Fibroblast of peridontal ligament (primary cell): Measurements from ENCODE around the gene ZSCAN32.

Experiments
- DNase-seq: peaks from one replicate; pipeline ENCODE4 v3.0.0-alpha.2; 2010; ENCODE audit errors: extremely low read depth

ZSCAN32 gene

GRCh38 chr16:3356118-3356517, 44.7 kb downstream of the ZSCAN32 start:
- no peak for DNase-seq

DNA sequence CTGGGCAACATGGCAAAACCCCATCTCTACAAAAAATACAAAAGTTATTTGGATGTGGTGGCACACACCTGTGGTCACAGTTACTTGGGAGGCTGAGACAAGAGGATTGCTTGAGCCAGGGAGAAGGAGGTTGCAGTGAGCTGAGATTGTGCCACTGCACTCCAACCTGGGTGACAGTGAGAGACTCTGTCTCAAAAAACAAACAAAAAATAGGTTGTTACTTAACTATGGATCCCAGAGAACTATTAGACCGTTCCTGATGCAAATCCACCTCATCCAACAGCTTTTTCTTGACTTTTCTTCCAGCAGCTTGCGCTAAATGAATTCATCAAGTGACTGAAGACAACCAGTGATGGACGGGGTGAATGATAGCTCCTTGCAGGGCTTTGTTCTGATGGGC, 45.2 kb downstream of the ZSCAN32 start, which contains the start of gene OR2C1:
TSS of gene OR2C1 (plus strand) at position 301 of the 400 bp plus-strand sequence. CDS start at position 353, 52 bp downstream.
- no peak for DNase-seq

GRCh38 chr16:3349175-3349574, 51.6 kb downstream of the ZSCAN32 start:
- no peak for DNase-seq

DNA sequence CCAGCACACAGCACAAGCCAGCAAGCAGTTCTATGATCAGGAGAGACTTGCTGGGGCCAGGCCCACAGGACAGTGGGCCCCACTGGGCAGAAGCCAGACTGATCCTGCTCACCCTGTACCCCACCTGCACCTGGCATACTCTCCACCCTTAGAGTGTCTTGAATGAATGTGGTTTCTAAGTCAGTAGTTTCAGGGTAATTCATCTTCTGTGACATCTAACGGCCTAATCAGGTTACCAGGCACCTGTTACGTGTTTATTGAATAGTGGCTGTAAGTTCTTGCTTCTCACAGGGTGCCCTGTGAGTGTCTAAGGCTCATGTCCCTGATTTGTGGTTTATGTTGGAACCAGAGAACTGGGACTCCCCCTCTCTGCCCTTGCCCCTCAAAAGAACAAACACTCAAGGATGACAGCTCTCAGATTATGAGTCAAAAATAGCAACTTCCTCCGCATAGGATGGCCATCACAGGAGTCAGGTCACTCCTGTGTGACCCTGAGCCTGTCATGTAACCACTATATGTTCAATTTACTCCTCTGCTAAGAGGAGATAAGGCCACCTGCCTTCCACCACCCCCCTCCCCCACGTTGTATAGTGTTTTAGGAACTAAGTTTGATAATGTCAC, 52.1 kb downstream of the ZSCAN32 start:
- DNase-seq = no peak

DNA sequence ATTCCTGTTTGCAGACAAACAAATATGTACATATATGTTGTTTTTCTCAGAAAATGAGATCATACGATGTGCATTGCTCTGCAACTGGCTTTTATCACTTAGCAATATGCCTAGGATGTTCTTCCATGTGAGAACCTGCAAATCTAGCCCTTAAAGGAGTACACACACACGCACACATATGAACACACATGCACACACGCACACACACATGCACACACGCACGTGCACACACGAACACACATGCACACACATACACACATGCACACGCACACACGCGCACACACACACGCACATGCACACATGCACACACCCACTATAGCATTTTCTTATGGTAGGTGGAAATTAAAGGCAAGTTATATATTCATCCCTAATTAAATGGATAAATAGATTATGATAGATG, 53.2 kb downstream of the ZSCAN32 start:
- DNase-seq = no peak

DNA sequence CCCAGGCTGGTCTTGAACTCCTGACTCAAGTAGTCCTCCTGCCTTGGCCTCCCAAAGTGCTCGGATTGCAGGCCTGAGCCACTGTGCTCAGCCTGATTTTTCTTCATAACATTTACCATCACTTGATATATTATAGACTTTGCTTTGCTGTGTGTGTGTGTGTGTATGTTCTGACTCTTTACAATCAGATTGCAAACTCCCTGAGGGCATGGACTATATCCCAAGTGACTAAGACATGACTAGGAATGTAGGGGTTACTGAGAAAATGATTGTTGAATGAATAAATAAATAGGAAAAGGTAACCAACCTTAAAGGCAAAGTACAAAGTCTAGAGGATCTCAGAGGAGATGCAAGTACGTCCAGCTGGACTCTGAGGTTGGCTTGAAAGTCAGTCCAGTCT, 54.8 kb downstream of the ZSCAN32 start:
- no peak for DNase-seq
